HG03103 (cell line): ENCODE measurements around the gene ZNF385A.
"Not testable (repeated sequence)": the region's sequence is repeated elsewhere in the genome, so short reads cannot be mapped to it uniquely, and the experiment has no call there.

Experiments used
- ATAC-seq: cut with Tn5 transposase; IDR thresholded peaks from one replicate; pipeline ENCODE4 v1.9.1; 2021; ENCODE audit warnings: low read depth; ENCODE audit not compliant: unreplicated experiment

Gene ZNF385A

DNA sequence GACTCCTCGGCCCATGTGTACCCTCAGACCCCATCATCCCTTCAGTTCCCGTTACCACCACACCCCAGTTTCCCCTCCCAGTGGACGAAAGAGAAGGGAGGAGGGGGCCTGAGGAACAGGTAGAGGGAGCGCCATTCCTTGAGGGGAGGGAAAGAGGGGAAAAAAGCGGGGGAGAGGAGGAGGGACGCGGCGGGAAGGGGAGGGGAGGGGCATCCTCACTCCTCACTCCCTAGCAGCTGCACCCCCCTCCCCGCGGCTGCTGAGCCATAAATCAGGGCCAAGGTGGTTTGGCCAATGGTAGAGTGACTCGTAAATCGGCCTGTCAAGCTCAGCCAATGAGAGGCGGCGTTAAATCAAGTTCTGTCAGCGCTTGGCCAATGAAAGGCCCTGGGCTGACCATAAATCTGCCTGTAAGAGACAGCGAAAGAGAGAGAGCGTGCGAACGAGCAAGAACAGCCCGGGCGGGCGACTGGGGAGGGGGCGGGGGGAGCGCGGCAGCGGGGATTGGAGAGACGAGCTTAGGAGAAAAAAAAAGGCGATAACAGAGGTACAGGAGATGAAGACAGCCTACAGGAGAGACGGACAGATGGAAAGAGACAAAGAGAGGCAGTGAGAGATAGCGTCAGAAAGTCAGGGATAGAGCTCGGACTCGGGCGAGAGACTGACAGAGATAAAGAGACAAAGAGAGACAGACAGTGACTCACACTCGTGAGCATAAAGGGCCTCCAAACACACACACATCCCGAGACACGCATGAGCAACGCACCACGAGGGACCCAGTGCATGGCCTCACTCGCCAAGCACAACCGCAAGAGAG, 25.4 kb downstream of the ZNF385A start:
- ATAC-seq, result peak; percentile 91

DNA sequence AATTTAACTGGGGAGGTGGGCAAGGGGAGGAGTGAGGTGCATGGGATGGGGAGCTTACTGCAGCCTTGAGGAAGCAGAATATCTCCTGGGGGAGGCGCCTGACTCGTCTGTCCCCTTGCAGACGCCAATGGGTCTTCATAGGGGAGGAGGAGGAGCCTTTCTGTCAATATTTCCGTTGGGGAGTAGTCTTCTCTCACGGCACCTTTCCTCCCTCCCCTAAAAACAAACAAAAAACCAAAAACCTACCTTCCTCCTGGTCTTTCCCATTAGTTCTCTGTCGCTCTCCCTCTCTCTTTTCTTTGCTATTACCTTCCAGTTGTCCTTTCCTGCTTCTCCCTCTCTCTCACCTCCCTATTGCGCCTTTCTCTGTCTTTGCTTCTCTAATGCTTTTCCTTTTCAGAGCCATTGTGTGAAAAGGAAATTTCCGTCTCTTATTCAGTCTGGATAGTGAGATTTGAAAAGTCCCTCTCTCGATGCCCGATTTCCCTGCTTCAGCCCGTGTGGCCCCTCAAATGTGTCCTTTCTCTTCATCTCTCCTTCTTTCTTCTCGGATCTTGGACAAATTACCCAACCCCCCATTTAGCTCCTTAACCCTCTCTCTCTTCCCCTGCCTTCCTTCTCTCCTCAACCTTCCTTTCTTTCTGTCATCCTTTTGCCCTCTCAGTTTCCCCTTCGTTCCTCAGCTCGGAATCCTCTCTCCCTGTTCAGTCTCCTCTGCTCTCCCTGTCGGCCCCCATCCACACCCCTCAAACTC, 26.2 kb downstream of the ZNF385A start:
- ATAC-seq, result no peak

DNA sequence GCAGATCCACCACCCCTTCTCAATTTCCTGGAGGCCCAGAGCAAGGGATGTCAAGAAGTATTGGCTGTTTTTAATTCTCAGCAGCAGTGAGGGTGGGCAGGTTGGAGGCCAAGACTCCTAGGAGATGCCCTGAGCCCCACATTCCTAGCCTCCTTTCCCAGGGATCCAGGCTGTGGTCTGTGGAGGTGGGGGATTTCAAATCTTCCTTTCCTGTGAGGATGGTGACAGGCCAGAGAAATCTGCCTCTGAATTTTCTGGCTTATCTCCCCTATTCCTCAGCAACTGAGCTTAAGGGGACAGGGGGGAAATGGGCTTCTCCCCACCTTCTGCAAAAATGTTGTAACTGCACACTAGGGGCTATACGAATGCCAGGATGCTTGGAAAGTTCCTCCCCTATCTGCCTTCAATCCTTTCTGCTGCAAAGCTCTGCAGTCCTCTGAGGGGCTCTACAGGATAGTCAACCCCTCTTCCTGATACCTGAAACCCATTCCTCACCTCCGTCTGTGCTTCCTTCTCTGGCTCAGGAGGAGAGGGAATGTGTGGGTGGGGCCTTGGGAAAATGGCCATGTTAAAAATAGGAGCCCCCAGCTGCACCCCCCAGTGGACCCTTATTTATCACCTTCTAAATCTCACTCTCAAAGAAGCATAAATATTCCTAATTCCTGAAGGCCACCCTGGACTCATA, 26.9 kb downstream of the ZNF385A start:
- no peak for ATAC-seq

DNA sequence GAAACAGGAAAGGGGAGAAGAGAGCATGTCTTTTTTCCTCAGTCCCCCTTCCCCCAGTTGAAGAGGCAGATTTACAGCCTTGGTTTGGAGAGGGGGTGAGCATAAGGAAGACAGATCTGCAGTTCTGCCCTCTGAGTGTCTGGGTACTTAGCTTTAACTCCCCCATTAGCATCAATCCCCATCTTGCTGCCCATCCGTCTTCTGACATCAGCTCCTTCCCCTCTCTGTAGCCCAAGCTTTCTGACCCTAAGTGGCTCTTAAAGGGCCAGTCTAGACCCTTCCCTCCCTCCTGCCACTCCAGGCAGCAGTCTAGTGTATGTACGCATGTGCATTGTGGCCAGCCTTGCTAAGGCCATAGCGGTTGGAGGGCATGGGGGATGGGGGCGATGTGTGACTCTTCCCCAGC, 27.6 kb downstream of the ZNF385A start:
- ATAC-seq, result no peak

DNA sequence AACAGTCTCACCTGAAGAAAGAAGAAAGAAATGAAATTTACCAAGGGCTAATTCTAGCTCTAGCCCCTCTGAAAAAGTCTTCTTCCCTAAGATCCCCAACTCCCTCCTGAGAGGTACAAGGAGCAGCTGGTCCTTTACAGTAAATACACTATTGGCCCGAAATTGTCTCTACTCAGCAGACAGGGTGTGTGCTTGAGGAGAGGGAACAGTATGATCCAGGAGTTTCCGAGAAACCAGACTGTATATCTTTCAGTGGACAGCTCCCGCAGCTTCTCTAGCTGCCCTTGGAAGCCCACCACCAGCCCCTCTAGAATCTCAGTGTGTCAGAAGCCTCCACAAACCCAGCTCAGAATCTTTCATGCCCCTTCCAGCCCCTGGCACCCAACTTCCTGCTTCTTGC, 28.3 kb downstream of the ZNF385A start:
- no peak for ATAC-seq

DNA sequence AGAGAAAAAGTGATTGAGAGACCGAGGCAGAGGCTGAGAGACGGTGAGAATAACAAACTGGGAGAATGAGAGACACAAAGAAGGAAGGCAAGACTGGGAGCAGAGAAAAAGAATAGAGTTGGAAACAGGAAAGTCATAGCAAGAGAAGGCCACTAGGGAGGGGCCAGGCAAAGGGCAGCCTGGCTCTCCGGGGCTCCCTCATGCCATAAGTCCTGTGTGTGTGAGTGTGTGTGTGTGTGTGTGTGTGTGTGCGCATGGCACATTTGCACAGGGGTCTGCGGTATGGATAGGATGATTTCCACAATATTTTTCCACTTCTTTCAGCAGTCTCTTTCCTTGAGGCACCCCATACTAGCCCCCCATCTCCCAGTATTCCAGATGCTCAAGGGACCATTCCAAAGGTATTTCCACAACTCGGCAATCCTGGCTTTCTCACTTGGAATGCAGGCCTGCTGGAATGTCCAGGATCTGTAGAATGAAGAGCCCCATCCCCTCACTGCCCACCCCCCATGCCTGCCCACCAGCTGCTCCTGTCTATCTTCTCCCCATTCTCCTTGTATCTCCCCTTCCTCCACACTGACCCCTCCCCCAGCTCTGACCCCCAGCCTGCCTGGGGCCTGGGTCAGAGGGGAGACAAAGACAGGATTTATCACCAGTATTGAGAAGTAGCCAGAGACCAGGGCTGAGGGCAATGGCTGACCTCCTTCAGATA, 29.3 kb downstream of the ZNF385A start:
- no peak for ATAC-seq

DNA sequence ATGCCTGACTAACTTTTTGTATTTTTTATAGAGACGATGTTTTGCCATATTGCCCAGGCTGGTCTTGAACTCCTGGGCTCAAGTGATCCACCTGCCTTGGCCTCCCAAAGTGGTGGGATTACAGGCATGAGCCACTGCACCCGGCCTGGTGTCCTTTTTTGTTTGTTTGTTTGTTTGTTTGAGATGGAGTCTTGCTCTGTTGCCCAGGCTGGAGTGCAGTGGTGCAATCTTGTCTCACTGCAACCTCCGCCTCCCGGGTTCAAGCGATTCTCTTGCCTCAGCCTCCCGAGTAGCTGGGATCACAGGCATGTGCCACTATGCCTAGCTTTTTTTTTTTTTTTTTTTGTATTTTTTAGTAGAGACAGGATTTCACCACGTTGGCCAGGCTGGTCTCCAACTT, 30.3 kb downstream of the ZNF385A start:
- ATAC-seq, result not testable (repeated sequence)

DNA sequence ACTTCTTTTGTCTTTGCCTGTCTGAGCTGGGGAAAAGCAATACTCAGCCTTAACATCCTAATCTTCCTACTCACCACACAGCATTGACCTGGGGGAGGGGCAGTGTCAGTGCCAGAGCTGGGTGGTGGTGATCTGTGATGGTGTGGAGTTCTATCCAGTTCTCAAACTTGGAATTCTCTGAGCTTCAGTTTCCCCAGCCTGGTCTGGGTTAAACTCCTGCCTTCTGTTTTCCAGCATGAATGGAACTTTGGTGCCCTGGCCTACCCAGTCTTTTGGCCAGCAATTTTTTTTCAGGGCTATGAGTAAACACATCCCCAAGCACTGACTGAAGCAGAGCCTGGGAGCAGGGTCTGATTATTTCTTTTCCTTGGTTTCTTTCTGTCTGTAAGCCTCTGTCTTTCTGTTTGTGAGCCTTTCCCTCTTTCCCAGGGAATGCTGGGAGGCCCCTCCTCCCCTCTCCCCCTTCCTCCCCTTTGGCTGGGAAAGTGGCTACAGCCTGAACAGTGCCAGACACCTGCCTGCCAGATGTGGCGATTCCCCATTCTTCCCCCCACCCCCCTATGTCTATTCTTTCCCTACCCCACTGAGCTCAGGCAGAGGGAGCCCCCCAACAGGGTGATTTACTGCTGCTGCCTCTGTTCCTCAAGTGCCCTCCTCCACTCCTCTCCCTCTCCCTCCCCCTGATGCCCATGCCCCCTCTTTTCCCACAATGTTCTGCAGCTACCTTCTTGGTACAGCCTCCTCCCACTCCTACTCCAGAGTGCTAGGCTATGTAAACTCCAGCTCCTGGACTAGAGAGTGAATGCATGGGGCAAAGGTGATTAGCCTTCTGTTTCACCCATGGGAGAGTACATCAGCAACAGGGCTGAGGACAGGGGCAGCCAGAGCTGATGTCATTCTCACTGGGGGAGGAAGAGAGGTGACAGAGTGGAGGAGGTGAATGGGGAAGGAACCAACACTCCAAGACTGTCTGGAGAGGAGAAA, 31.4 kb downstream of the ZNF385A start:
- no peak for ATAC-seq

DNA sequence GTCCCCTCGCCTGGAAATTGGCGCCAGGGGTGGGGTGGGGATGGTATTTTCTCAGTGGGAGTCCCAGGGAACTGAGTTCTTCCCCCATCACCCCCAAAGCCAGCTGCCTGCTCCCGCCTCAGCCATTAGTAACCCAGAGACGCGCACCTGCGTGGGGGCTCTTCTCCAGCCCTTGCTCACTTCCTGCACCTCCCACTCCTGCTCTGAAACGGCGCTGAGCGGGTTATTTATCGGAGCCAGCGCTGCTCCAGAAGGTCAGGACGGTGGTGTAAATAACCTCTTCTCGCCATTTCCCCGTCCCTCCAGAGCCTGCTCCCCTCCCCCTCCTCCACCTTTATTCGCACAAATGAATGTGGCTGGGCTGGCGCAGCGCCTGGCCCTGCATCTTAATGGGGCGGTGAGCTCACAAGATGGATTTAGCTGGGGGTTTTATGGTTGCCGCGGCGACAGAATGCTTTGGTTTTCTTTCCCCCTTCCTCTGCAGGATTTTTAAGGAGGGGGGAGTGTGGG, 32.5 kb downstream of the ZNF385A start:
- ATAC-seq, result no peak

DNA sequence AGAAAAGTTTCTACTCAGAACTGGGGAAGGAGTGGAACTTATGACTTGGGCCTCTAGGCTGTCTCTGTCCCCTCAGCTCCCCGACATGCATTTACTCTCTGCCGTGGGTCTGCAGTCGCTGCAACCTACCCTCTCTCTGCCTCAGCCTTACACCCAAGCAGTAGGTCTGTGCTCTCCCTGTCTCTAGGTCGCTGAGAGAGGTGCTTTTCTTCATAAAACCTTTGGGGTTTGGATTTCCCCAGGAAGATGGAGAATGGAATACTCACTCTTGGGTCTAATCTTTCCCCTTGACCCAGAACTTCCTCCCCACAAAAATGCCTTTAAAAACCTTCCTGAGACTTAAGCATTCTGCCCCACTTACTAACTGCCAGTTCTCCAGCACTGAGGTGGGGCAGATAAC, 33.2 kb downstream of the ZNF385A start:
- no peak for ATAC-seq

DNA sequence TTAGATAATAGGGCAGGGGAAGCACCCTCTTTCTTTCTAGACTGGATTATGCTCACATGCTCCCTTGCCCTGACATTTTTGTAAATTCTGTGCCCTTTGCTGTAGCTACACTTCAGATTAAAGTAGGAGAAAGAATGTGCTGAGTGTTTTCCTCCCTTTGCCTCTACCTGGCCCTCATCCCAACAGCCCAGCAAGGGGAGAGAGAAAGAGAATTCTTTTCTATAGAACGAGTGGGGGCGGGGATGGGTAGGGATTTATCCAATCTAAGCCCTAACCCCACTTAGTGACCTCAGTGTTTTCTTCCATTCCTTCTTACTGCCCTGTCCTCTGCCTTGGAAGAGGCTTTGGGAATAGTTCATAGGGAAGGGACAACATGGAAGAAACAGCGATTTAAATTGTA, 33.8 kb downstream of the ZNF385A start:
- no peak for ATAC-seq

DNA sequence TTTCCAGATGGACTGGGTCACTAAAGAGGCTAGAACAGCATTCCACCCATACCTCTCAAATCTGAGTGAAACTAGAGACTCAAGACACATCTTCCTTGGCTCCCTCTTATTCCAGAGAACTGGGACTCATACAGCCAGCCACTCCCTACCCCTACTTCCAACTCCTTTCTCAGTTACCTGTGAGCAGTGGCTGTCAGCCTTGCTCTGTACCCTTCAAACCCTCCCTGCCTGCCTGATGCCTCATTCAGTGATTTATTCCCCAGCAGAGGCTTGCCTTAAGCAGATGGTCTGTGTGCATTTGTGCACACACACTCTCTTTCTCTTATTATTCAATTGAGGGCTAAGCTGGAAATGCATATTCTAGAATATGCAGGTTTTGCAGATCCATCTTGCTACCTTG, 34.9 kb downstream of the ZNF385A start:
- ATAC-seq, result no peak

DNA sequence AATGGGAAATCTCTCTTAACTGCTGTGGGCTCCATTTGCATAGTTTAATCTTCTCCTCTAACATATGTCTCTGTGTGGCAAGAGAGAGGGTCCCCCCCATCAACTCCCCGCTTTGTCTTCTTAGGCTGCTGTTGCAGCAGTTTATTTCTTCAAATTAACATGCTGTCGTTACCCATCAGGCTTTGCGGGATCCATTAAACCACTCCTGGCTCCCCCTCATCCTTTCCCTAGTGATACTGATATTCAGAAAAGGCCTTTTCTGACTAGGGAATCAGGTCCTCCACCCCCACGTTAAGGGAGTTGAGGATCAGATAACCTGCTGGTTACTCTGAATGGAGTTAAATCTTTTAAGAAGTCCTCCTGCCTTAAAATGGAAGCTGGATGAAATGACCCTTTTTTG, 35.5 kb downstream of the ZNF385A start:
- no peak for ATAC-seq

DNA sequence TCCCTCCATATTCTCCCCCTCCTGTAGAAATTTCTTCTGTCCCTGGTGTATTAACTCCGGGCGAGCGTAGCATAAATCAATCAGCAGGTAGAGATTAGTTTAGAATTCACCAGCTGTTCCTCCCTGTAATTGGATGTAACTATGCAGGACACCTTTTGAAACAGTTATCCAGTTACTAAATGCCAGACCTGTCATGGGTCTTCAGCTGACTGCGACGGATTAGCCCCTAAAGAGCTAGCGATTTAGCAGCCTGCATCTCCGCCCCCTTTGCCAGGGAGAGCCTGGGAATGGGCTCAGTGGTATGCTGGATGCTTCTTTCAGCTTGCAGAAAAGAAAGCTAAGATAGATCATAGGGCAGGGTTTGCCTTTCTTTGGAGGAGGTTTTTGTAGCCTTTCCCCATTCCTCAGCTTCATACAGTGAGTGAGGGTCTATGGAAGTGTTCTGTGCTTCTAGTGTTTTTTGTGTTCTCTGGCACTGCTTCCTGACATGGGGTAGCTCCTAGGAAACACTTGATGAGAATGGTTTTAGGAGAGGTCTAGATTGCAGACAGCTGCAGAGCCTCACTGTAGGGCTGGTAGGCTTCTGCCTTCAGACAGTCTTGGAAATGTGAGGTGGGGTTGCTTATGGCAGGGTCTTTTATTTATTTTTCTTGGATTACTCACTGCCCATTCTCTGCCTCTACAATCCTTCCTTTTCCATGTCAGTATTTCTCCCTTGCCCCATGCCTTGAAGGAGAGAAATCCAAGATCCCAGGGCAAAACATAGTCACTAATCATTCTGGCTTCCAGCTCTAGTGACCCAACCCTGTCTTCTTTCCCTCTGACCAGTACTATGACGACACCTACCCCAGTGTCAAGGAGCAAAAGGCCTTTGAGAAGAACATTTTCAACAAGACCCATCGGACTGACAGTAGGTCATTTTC, 42.9 kb downstream of the ZNF385A start:
- ATAC-seq, result no peak

DNA sequence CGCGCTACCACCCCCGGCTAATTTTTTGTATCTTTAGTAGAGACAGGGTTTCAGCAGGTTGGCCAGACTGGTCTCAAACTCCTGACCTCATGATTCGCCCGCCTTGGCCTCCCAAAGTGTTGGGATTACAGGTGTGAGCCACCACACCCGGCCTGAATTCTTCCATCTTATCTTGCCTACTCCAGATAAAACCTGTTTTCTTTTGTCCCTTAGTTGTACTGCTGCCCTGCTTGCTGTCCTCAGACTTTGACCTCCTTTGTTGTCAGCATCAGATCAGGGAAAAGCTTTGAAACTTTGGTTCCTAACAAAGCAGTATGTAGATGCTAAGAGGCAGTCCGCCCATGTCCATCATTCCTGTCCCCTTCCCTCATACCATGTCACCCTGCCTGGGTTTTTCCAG, 43.7 kb downstream of the ZNF385A start:
- no peak for ATAC-seq

DNA sequence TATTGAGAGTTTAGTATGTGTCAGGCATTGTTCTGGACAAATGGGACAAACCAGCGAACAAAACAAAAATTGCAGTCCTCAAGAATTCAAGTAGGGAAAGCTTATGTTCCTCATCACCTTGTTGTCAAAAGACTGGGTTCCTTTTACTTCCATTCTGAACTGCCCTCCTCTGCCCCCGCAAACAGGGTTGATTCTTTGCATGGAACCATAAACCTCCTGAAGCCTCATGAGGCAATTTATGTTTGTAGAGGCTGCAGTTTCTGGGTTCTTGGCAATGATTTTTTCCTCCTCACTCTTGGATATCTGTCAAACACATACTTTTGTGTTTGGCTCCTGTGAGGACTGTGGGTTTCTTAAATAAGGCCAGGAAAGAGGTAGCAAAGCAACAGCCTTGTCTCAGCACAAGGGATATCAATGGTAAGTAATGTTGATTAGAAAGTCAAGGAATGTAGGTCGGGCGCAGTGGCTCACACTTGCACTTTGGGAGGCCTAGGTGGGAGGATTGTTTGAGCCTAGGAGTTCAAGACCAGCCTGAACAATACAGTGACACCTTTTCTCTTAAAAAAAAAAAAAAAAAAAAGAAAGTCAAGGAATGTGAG, 45.7 kb downstream of the ZNF385A start:
- no peak for ATAC-seq

DNA sequence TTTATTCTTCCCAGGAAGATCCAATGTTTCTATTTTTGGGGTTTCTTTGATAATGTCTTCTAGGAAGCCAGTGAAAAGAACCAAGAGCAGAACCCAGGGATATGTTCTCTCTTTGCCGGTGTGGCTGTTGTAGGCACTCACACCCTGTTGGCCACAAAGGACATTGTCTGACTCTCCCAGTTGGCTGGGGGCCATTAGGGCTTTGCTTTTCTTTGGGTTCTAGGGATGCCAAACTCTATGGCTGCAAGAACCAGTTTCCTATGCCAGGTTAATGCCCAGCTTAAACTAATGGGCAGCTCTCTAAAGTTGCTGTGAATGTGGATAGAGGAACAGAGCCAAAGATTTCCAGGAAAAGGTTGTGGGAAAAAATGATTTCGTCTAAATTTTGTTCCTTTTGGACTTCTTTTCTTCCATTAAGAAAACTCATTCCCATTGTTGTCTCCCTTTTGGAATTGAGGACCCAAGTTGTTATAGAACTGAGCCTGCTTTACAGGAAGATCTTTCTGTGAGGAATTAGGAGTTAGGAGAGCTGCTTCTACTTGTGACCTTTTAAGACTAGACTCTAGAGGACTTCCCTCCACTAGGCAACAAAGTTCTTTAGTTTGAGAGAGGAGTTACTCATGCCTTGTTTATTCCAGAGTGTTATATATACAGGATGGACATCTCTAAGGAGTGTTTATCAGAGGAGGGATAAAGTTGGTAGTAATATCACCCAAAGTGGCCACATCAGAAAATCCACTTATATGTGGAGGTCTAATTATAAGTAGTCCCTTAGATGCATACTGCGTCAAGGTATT, 46.5 kb downstream of the ZNF385A start:
- no peak for ATAC-seq
